ENCODE data around the gene SLC25A43. TPM values are rescaled to one million over a fixed set of nuclear protein-coding genes. Genes with fewer than 3 reads are reported as not detected.

Gene SLC25A43
- total and polyA plus RNA-seq, 2 experiments from 2014 or later, result 8.7 to 8.9 TPM

DNA sequence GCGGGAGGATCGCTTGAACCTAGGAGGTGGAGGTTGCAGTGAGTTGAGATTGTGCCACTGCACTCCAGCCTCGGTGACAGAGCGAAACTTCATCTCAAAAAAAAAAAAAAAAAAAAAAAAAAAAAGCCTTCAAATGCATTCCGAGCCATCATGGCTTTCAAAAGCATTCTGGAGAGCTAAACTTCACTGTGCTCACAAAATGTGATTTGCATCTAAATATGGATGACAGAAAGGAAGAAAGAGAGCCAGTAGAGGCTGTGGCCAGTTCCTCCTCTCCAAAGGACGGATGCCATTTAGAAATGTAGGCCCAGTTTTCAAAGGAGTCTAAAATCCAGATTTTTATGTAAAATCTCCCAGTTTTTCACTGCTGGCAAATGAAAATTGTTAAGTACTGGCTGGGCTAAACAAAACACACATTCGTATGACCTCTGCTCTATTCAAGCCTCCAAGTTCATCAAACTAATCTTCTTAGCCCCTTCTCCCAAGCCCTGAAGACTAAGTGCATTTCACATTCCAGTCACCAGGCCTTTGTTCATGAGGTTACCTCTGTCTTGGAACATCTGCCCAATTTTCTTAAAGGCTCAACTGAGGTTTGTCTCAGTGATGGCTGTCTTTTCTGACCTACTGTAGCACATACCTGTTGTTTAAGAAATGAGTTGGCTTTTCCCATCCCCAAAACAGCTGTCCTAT, 22.0 kb downstream of the SLC25A43 start:
- Mint-ChIP-seq H3K4me3 (no peak overlapping the region), H3K4me1 (peaks cover 24% of the 10 kb centered on the region), H3K9me3 (no peaks in the 10 kb centered on the region), H3K36me3 (ENCODE audit: low read depth) (no peaks in the 10 kb centered on the region), H3K27me3 (ENCODE audit: insufficient read depth, low read depth, poor library complexity) (peaks cover 2% of the 10 kb centered on the region), H3K27ac (no peak overlapping the region)
- TF ChIP-seq NANOG (IDR thresholded peaks at IDR 0.05; ENCODE audit: borderline replicate concordance), result no peak
- TF ChIP-seq STAT1 (IDR thresholded peaks at IDR 0.05; ENCODE audit: unreplicated experiment), result no peak
- no peak for TF ChIP-seq ZNF331 (CRISPR knock-in tag; IDR thresholded peaks at IDR 0.05; ENCODE audit: low read depth)
- no peak for TF ChIP-seq POLR2AphosphoS5 (IDR thresholded peaks at IDR 0.05; ENCODE audit: low read depth)
- TF ChIP-seq, protein P1, sequence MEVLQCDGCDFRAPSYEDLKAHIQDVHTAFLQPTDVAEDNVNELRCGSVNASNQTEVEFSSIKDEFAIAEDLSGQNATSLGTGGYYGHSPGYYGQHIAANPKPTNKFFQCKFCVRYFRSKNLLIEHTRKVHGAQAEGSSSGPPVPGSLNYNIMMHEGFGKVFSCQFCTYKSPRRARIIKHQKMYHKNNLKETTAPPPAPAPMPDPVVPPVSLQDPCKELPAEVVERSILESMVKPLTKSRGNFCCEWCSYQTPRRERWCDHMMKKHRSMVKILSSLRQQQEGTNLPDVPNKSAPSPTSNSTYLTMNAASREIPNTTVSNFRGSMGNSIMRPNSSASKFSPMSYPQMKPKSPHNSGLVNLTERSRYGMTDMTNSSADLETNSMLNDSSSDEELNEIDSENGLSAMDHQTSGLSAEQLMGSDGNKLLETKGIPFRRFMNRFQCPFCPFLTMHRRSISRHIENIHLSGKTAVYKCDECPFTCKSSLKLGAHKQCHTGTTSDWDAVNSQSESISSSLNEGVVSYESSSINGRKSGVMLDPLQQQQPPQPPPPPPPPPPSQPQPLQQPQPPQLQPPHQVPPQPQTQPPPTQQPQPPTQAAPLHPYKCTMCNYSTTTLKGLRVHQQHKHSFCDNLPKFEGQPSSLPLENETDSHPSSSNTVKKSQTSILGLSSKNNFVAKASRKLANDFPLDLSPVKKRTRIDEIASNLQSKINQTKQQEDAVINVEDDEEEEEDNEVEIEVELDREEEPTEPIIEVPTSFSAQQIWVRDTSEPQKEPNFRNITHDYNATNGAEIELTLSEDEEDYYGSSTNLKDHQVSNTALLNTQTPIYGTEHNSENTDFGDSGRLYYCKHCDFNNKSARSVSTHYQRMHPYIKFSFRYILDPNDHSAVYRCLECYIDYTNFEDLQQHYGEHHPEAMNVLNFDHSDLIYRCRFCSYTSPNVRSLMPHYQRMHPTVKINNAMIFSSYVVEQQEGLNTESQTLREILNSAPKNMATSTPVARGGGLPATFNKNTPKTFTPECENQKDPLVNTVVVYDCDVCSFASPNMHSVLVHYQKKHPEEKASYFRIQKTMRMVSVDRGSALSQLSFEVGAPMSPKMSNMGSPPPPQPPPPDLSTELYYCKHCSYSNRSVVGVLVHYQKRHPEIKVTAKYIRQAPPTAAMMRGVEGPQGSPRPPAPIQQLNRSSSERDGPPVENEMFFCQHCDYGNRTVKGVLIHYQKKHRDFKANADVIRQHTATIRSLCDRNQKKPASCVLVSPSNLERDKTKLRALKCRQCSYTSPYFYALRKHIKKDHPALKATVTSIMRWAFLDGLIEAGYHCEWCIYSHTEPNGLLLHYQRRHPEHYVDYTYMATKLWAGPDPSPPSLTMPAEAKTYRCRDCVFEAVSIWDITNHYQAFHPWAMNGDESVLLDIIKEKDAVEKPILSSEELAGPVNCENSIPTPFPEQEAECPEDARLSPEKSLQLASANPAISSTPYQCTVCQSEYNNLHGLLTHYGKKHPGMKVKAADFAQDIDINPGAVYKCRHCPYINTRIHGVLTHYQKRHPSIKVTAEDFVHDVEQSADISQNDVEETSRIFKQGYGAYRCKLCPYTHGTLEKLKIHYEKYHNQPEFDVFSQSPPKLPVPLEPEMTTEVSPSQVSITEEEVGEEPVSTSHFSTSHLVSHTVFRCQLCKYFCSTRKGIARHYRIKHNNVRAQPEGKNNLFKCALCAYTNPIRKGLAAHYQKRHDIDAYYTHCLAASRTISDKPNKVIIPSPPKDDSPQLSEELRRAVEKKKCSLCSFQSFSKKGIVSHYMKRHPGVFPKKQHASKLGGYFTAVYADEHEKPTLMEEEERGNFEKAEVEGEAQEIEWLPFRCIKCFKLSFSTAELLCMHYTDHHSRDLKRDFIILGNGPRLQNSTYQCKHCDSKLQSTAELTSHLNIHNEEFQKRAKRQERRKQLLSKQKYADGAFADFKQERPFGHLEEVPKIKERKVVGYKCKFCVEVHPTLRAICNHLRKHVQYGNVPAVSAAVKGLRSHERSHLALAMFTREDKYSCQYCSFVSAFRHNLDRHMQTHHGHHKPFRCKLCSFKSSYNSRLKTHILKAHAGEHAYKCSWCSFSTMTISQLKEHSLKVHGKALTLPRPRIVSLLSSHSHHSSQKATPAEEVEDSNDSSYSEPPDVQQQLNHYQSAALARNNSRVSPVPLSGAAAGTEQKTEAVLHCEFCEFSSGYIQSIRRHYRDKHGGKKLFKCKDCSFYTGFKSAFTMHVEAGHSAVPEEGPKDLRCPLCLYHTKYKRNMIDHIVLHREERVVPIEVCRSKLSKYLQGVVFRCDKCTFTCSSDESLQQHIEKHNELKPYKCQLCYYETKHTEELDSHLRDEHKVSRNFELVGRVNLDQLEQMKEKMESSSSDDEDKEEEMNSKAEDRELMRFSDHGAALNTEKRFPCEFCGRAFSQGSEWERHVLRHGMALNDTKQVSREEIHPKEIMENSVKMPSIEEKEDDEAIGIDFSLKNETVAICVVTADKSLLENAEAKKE (CRISPR knock-in tag; IDR thresholded peaks at IDR 0.05), result no peak
- no peak for TF ChIP-seq JUNB (IDR thresholded peaks at IDR 0.05; ENCODE audit: unreplicated experiment)
- TF ChIP-seq, protein P2, sequence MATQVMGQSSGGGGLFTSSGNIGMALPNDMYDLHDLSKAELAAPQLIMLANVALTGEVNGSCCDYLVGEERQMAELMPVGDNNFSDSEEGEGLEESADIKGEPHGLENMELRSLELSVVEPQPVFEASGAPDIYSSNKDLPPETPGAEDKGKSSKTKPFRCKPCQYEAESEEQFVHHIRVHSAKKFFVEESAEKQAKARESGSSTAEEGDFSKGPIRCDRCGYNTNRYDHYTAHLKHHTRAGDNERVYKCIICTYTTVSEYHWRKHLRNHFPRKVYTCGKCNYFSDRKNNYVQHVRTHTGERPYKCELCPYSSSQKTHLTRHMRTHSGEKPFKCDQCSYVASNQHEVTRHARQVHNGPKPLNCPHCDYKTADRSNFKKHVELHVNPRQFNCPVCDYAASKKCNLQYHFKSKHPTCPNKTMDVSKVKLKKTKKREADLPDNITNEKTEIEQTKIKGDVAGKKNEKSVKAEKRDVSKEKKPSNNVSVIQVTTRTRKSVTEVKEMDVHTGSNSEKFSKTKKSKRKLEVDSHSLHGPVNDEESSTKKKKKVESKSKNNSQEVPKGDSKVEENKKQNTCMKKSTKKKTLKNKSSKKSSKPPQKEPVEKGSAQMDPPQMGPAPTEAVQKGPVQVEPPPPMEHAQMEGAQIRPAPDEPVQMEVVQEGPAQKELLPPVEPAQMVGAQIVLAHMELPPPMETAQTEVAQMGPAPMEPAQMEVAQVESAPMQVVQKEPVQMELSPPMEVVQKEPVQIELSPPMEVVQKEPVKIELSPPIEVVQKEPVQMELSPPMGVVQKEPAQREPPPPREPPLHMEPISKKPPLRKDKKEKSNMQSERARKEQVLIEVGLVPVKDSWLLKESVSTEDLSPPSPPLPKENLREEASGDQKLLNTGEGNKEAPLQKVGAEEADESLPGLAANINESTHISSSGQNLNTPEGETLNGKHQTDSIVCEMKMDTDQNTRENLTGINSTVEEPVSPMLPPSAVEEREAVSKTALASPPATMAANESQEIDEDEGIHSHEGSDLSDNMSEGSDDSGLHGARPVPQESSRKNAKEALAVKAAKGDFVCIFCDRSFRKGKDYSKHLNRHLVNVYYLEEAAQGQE (IDR thresholded peaks at IDR 0.05; ENCODE audit: unreplicated experiment), result no peak
- TF ChIP-seq, protein P3, sequence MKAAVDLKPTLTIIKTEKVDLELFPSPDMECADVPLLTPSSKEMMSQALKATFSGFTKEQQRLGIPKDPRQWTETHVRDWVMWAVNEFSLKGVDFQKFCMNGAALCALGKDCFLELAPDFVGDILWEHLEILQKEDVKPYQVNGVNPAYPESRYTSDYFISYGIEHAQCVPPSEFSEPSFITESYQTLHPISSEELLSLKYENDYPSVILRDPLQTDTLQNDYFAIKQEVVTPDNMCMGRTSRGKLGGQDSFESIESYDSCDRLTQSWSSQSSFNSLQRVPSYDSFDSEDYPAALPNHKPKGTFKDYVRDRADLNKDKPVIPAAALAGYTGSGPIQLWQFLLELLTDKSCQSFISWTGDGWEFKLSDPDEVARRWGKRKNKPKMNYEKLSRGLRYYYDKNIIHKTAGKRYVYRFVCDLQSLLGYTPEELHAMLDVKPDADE (IDR thresholded peaks at IDR 0.05), result no peak
- TF ChIP-seq, protein P4, sequence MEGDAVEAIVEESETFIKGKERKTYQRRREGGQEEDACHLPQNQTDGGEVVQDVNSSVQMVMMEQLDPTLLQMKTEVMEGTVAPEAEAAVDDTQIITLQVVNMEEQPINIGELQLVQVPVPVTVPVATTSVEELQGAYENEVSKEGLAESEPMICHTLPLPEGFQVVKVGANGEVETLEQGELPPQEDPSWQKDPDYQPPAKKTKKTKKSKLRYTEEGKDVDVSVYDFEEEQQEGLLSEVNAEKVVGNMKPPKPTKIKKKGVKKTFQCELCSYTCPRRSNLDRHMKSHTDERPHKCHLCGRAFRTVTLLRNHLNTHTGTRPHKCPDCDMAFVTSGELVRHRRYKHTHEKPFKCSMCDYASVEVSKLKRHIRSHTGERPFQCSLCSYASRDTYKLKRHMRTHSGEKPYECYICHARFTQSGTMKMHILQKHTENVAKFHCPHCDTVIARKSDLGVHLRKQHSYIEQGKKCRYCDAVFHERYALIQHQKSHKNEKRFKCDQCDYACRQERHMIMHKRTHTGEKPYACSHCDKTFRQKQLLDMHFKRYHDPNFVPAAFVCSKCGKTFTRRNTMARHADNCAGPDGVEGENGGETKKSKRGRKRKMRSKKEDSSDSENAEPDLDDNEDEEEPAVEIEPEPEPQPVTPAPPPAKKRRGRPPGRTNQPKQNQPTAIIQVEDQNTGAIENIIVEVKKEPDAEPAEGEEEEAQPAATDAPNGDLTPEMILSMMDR (conservative IDR thresholded peaks at IDR 0.05; ENCODE audit: low read depth in 2 of 2), result no peak
- TF ChIP-seq ZNF114 (CRISPR knock-in tag; IDR thresholded peaks at IDR 0.05), result no peak
- TF ChIP-seq EZH2phosphoT487 (IDR thresholded peaks at IDR 0.05; ENCODE audit: unreplicated experiment), result no peak
- no peak for TF ChIP-seq EZH2 (IDR thresholded peaks at IDR 0.05; ENCODE audit: low read depth, unreplicated experiment)
- no peak for TF ChIP-seq CREB1 (CRISPR knock-in tag; IDR thresholded peaks at IDR 0.05; ENCODE audit: low read depth)
- Histone ChIP-seq H3K27me3 (ENCODE audit: insufficient read depth) (no peaks in the 10 kb centered on the region), H3K79me2 (replicated peaks; ENCODE audit: insufficient read depth) (no peaks in the 10 kb centered on the region), H3K4me2 (no peak overlapping the region), H3K36me3 (ENCODE audit: insufficient read depth) (no peaks in the 10 kb centered on the region), H3K4me1 (ENCODE audit: insufficient read depth) (peaks cover 3% of the 10 kb centered on the region; the same call in 1 of the 2 replicates), H3K9me2 (ENCODE audit: insufficient read depth) (no peaks in the 10 kb centered on the region), H4K20me1 (replicated peaks; ENCODE audit: insufficient read depth) (no peaks in the 10 kb centered on the region), H2AFZ (no peak overlapping the region), H3F3A (replicated peaks; ENCODE audit: low read depth) (no peaks in the 10 kb centered on the region), H3K27ac (ENCODE audit: low read depth) (no peak overlapping the region), H3K4me3 (no peak overlapping the region)
- DNase-seq (ENCODE audit: low spot score) (no peak), ATAC-seq (no peak)
